Smooth muscle cell (in vitro differentiated cells): ENCODE data around the gene CIB1. TPM values are rescaled to one million over a fixed set of nuclear protein-coding genes. Genes with fewer than 3 reads are reported as not detected.

Experiments used
- DNase-seq: peaks from one replicate; lab custom pipeline; 2025; ENCODE audit not compliant: unreplicated experiment; lab: John Stamatoyannopoulos, UW
- H2AFZ ChIP-seq: fragments of 200-600 bp; sonication (generic); 2 replicates; pipeline ENCODE4 v1.6.0; 2016; ENCODE audit warnings: antibody characterized with exemption, low read depth, mild to moderate bottlenecking
- H3F3A ChIP-seq: fragments of 200-600 bp; sonication (generic); 2 replicates; pipeline ENCODE4 v1.6.0; 2017; ENCODE audit warnings: antibody characterized with exemption, low read depth
- H3K27ac ChIP-seq: fragments of 200-600 bp; sonication (generic); 2 replicates; pipeline ENCODE4 v1.5.1; 2016; ENCODE audit warnings: low read depth, mild to moderate bottlenecking
- H3K27me3 ChIP-seq: fragments of 200-600 bp; sonication (generic); 2 replicates; pipeline ENCODE4 v1.6.1; 2016; ENCODE audit warnings: low read depth, mild to moderate bottlenecking
- H3K36me3 ChIP-seq: fragments of 200-600 bp; sonication (generic); 2 replicates; pipeline ENCODE4 v1.5.1; 2016; ENCODE audit warnings: low read depth
- H3K4me1 ChIP-seq: fragments of 200-600 bp; sonication (generic); 2 replicates; pipeline ENCODE4 v1.5.1; 2016; ENCODE audit warnings: low read depth
- H3K4me2 ChIP-seq: fragments of 200-600 bp; sonication (generic); 2 replicates; pipeline ENCODE4 v1.6.0; 2016; ENCODE audit warnings: mild to moderate bottlenecking
- H3K4me3 ChIP-seq: fragments of 200-600 bp; sonication (generic); 2 replicates; pipeline ENCODE4 v1.5.1; 2016; ENCODE audit warnings: mild to moderate bottlenecking
- H3K79me2 ChIP-seq: fragments of 200-600 bp; sonication (generic); 2 replicates; pipeline ENCODE4 v1.6.0; 2016; ENCODE audit warnings: low read depth, mild to moderate bottlenecking
- H3K9ac ChIP-seq: fragments of 200-600 bp; sonication (generic); 2 replicates; pipeline ENCODE4 v1.6.0; 2016; ENCODE audit warnings: low read depth
- H3K9me3 ChIP-seq: fragments of 200-600 bp; sonication (generic); replicated peaks from 2 replicates; pipeline ENCODE4 v1.5.1; 2016; ENCODE audit warnings: low read depth
- H4K20me1 ChIP-seq: fragments of 200-600 bp; sonication (generic); 2 replicates; pipeline ENCODE4 v1.6.0; 2016; ENCODE audit warnings: low read depth
- CTCF ChIP-seq: fragments of 200-600 bp; sonication (generic); IDR thresholded peaks from 2 replicates; pipeline ENCODE4 v1.5.1; 2017; ENCODE audit warnings: borderline replicate concordance, mild to moderate bottlenecking, antibody characterized with exemption; ENCODE audit not compliant: insufficient read depth, poor library complexity, severe bottlenecking
- WGBS: methylation state at CpG from one replicate; pipeline ENCODE4 v1.1.7; 2016; ENCODE audit warnings: low lambda C conversion rate; 5-methylcytosine and 5-hydroxymethylcytosine counted together
- polyA plus RNA-seq: library from polyadenylated mRNA; unstranded; fragments of >200 nt; fragmentation: Nextera tagmentation; extraction: Ambion mirVana; gene quantifications from 2 replicates; pipeline ENCODE4 v1.2.1, GENCODE V29; 2016
- total RNA-seq: library from RNA; depleted of rRNA; stranded (reverse); fragments of >200 nt; gene quantifications from 2 replicates; pipeline ENCODE4 v1.2.3, GENCODE V29; 2014

The CIB1 gene
- total and polyA plus RNA-seq, 2 experiments from 2014 or later: 33.9 to 132 TPM

GRCh38 chr15:90265271-90266060 lies 31.7 kb upstream of the CIB1 start, which contains the start of gene NGRN:
TSS of gene NGRN (plus strand) at chr15:90265672. CDS start at chr15:90265713, 41 bp downstream.
- peaks cover 27% of the 10 kb centered on the region for H4K20me1 ChIP-seq
- peak within 1 kb of the TSS; percentile 73 for H3K4me3 ChIP-seq
- no peaks in the 10 kb centered on the region for H3F3A ChIP-seq
- no peaks in the 10 kb centered on the region for H3K36me3 ChIP-seq
- no peaks in the 10 kb centered on the region for H3K9me3 ChIP-seq
- WGBS: 34% methylated on average over 59 of the region's 59 CpGs
- peaks cover 7% of the 10 kb centered on the region for H3K4me1 ChIP-seq
- no peaks in the 10 kb centered on the region for H3K27me3 ChIP-seq
- TF ChIP-seq CTCF: no peak
- peak; percentile 47 for DNase-seq
- peak within 1 kb of the TSS; percentile 78 for H3K27ac ChIP-seq
- peaks cover 22% of the 10 kb centered on the region for H3K79me2 ChIP-seq
- peak within 1 kb of the TSS; percentile 69 for H3K9ac ChIP-seq
- peak within 1 kb of the TSS; percentile 91 for H3K4me2 ChIP-seq
- peak within 1 kb of the TSS; percentile 81 for H2AFZ ChIP-seq

- Histone ChIP-seq H3K9ac (no peak overlapping the region), H3K36me3 (no peaks in the 10 kb centered on the region), H3K27me3 (no peaks in the 10 kb centered on the region), H4K20me1 (peaks cover 20% of the 10 kb centered on the region), H3K27ac (peak overlapping the region; percentile 78), H3K79me2 (peaks cover 22% of the 10 kb centered on the region), H3K9me3 (no peaks in the 10 kb centered on the region), H3K4me1 (peaks cover 7% of the 10 kb centered on the region), H3K4me2 (peak overlapping the region; percentile 91), H2AFZ (no peak overlapping the region), H3F3A (no peaks in the 10 kb centered on the region), H3K4me3 (peak overlapping the region; percentile 73)
- WGBS: 84% methylated on average over 4 of the region's 4 CpGs
- TF ChIP-seq CTCF: no peak
- no peak for DNase-seq
These were observed 30.9 kb upstream of the CIB1 start for GRCh38 chr15:90264671-90265070.

- no peak overlapping the region for H3K27ac ChIP-seq
- H3K79me2 ChIP-seq: peaks cover 16% of the 10 kb centered on the region
- no peaks in the 10 kb centered on the region for H3K27me3 ChIP-seq
- TF ChIP-seq CTCF: no peak
- no peak overlapping the region for H3K4me2 ChIP-seq
- WGBS: 71% methylated on average over 5 of the region's 5 CpGs
- no peak overlapping the region for H3K9ac ChIP-seq
- no peaks in the 10 kb centered on the region for H3K9me3 ChIP-seq
- no peaks in the 10 kb centered on the region for H3K4me1 ChIP-seq
- H3F3A ChIP-seq: no peaks in the 10 kb centered on the region
- H4K20me1 ChIP-seq: peaks cover 5% of the 10 kb centered on the region
- H3K4me3 ChIP-seq: no peak overlapping the region
- no peak overlapping the region for H2AFZ ChIP-seq
- H3K36me3 ChIP-seq: no peaks in the 10 kb centered on the region
- DNase-seq: no peak
These were observed 28.7 kb upstream of the CIB1 start for GRCh38 chr15:90262426-90262825.
